A549 (cell line): Measurements from ENCODE around the gene CADM4. TPM values are rescaled to one million over a fixed set of nuclear protein-coding genes. Genes with fewer than 3 reads are reported as not detected.

ENCODE experiments used
- ATAC-seq, 2 experiments: fragments of 200-7000 bp in 1 of 2; fragments of >200 bp in 1 of 2; cut with Nextera tagmentation in 1 of 2; cut with Tn5 transposase in 1 of 2; 3 replicates each; pipeline versions ENCODE4 v1.8.0 to v1.9.1; 2018 to 2020; ENCODE audit warnings: mild to moderate bottlenecking in 1 of 2, moderate library complexity in 1 of 2
- CTCF ChIA-PET: fragments of 300-600 bp; sonication (Branson Sonifier 250); formaldehyde crosslinking; extraction: SDS; loops from one replicate; lab custom pipeline; 2021; ENCODE audit warnings: antibody characterized with exemption, inconsistent platforms; lab: Yijun Ruan, JAX
- POLR2A ChIA-PET: fragments of 350-600 bp; formaldehyde crosslinking; extraction: SDS; loops from one replicate; lab custom pipeline; 2021; ENCODE audit warnings: antibody characterized with exemption, inconsistent platforms; lab: Yijun Ruan, JAX
- DNase-seq, 2 experiments: peaks; one replicate each; pipeline versions ENCODE4 v3.0.0 to v3.0.0-alpha.2; 2011 to 2016; ENCODE audit warnings: low read depth in 1 of 2, low spot score in 1 of 2
- FAIRE-seq: peaks from 2 replicates; lab custom pipeline; 2011; peaks lifted over from hg19 to GRCh38; lab: Jason Lieb, UNC
- H3K27ac ChIP-seq, 2 experiments: fragments of >200 bp; sonication (Bioruptor Twin); formaldehyde crosslinking; 3 replicates each; pipeline ENCODE4 v1.5.1; 2016 to 2017
- H3K4me1 ChIP-seq: fragments of >200 bp; sonication (Bioruptor Twin); formaldehyde crosslinking; 3 replicates; pipeline ENCODE4 v1.6.1; 2016
- H3K4me2 ChIP-seq: fragments of >200 bp; sonication (Bioruptor Twin); formaldehyde crosslinking; 3 replicates; pipeline ENCODE4 v1.6.1; 2016
- H3K4me3 ChIP-seq: fragments of >200 bp; sonication (Bioruptor Twin); formaldehyde crosslinking; 3 replicates; pipeline ENCODE4 v1.5.1; 2016
- H3K9me3 ChIP-seq: fragments of >200 bp; sonication (Bioruptor Twin); formaldehyde crosslinking; 3 replicates; pipeline ENCODE4 v1.6.1; 2016
- BHLHE40 ChIP-seq: IDR thresholded peaks from 2 replicates; pipeline ENCODE4 v1.6.1; 2012; ENCODE audit warnings: low read depth, low read length, inconsistent platforms
- CBX2 ChIP-seq: fragments of 200-600 bp; sonication (generic); IDR thresholded peaks from 2 replicates; pipeline ENCODE4 v1.6.1; 2016; ENCODE audit warnings: low read depth, mild to moderate bottlenecking, borderline replicate concordance
- CEBPB ChIP-seq, 2 experiments: fragments of >200 bp in 1 of 2; sonication (Bioruptor Twin) in 1 of 2; formaldehyde crosslinking in 1 of 2; IDR thresholded peaks; 2 replicates each; pipeline ENCODE4 v1.6.1; 2012 to 2016
- CHD2 ChIP-seq: fragments of 150-350 bp; IDR thresholded peaks from 2 replicates; pipeline ENCODE4 v1.6.1; 2014; ENCODE audit warnings: low read length; ENCODE audit not compliant: partially characterized antibody
- CHD4 ChIP-seq: fragments of 200-600 bp; sonication (generic); IDR thresholded peaks from 2 replicates; pipeline ENCODE4 v1.6.1; 2016; ENCODE audit warnings: antibody characterized with exemption, mild to moderate bottlenecking, borderline replicate concordance
- CTCF ChIP-seq: fragments of >200 bp; sonication (Bioruptor Twin); formaldehyde crosslinking; IDR thresholded peaks from 3 replicates; pipeline ENCODE4 v1.5.1; 2016
- EP300 ChIP-seq, 2 experiments: fragments of >200 bp; sonication (Bioruptor Twin); formaldehyde crosslinking; IDR thresholded peaks; 2 replicates in 1 of 2; 3 replicates in 1 of 2; pipeline ENCODE4 v1.6.1; 2016 to 2017
- HEYL ChIP-seq: fragments of 250-450 bp; sonication (Bioruptor Pico); IDR thresholded peaks from 2 replicates; pipeline ENCODE4 v1.8.0; 2021; ENCODE audit warnings: mild to moderate bottlenecking, moderate library complexity
- HOXA7 ChIP-seq: fragments of 250-450 bp; sonication (Bioruptor Pico); IDR thresholded peaks from 2 replicates; pipeline ENCODE4 v1.5.0; 2020; ENCODE audit warnings: mild to moderate bottlenecking, moderate library complexity
- HOXB5 ChIP-seq: fragments of 250-450 bp; sonication (Bioruptor Pico); IDR thresholded peaks from 2 replicates; pipeline ENCODE4 v1.5.0; 2020; ENCODE audit warnings: mild to moderate bottlenecking, moderate library complexity
- JUNB ChIP-seq: fragments of >200 bp; sonication (Bioruptor Twin); formaldehyde crosslinking; IDR thresholded peaks from 2 replicates; pipeline ENCODE4 v1.6.1; 2016
- MAFK ChIP-seq: fragments of 450-650 bp; IDR thresholded peaks from 2 replicates; pipeline ENCODE4 v1.6.1; 2014; ENCODE audit not compliant: partially characterized antibody
- MAX ChIP-seq: IDR thresholded peaks from 2 replicates; pipeline ENCODE4 v1.6.1; 2012
- PBX3 ChIP-seq: IDR thresholded peaks from 2 replicates; pipeline ENCODE4 v1.6.1; 2012
- PHF8 ChIP-seq: fragments of 200-600 bp; sonication (generic); IDR thresholded peaks from 2 replicates; pipeline ENCODE4 v1.6.1; 2016; ENCODE audit warnings: low read depth, mild to moderate bottlenecking, antibody characterized with exemption, moderate library complexity, borderline replicate concordance
- POLR2A ChIP-seq: IDR thresholded peaks from 2 replicates; pipeline ENCODE4 v1.6.1; 2012; ENCODE audit warnings: mild to moderate bottlenecking, low read length
- RAD21 ChIP-seq, 2 experiments: fragments of >200 bp in 1 of 2; sonication (Bioruptor Twin) in 1 of 2; formaldehyde crosslinking in 1 of 2; IDR thresholded peaks in 1 of 2; conservative IDR thresholded peaks in 1 of 2; 2 replicates in 1 of 2; 3 replicates in 1 of 2; pipeline ENCODE4 v1.6.1; 2012 to 2018; ENCODE audit warnings: inconsistent platforms in 1 of 2
- RCOR1 ChIP-seq: fragments of 150-350 bp; IDR thresholded peaks from 2 replicates; pipeline ENCODE4 v1.6.1; 2014; ENCODE audit warnings: antibody characterized with exemption, low read length, low read depth
- REST ChIP-seq: fragments of 200-600 bp; sonication (generic); IDR thresholded peaks from 2 replicates; pipeline ENCODE4 v1.6.1; 2016; ENCODE audit warnings: antibody characterized with exemption, mild to moderate bottlenecking, moderate library complexity
- SMC3 ChIP-seq: fragments of >200 bp; sonication (Bioruptor Twin); formaldehyde crosslinking; IDR thresholded peaks from 3 replicates; pipeline ENCODE4 v1.6.1; 2018; ENCODE audit warnings: inconsistent platforms
- TP53 ChIP-seq: fragments of 250-450 bp; sonication (Bioruptor Pico); IDR thresholded peaks from 2 replicates; pipeline ENCODE4 v1.5.0; 2021; ENCODE audit warnings: mild to moderate bottlenecking, moderate library complexity
- USF2 ChIP-seq: fragments of 450-650 bp; IDR thresholded peaks from 2 replicates; pipeline ENCODE4 v1.6.1; 2014; ENCODE audit warnings: antibody characterized with exemption
- ZC3H11A ChIP-seq: fragments of 450-650 bp; IDR thresholded peaks from 2 replicates; pipeline ENCODE4 v1.6.1; 2014; ENCODE audit warnings: antibody characterized with exemption, mild to moderate bottlenecking
- ZFP36 ChIP-seq: fragments of 450-650 bp; IDR thresholded peaks from 2 replicates; pipeline ENCODE4 v1.6.1; 2014; ENCODE audit warnings: borderline replicate concordance; ENCODE audit not compliant: partially characterized antibody
- ZSCAN20 ChIP-seq: fragments of 250-450 bp; sonication (Bioruptor Pico); IDR thresholded peaks from 2 replicates; pipeline ENCODE4 v1.8.0; 2022; ENCODE audit warnings: mild to moderate bottlenecking, moderate library complexity
- WGBS: methylation state at CpG from one replicate; pipeline ENCODE4 v1.1.6; 2017; ENCODE audit errors: missing lambda C conversion rate; 5-methylcytosine and 5-hydroxymethylcytosine counted together
- polyA plus RNA-seq, 4 experiments: library from polyadenylated mRNA; depleted of rRNA in 3 of 4; stranded (reverse); fragments of >200 nt; fragmentation: RNase III in 1 of 4; extraction: RNeasy Plus Mini Kit Qiagen cat#74134 plus additional on column Dnase treatment in 1 of 4; gene quantifications; 2 replicates in 3 of 4; 3 replicates in 1 of 4; pipeline ENCODE4 v1.2.3, GENCODE V29; 2011 to 2017

The CADM4 gene
- polyA plus RNA-seq, 2 of the 4 experiments (the other 2 are of a cell fraction) = 4.2 to 9.2 TPM

GRCh38 chr19:43667126-43667875, 27.7 kb upstream of the CADM4 start:
- DNase-seq (no peak), FAIRE-seq (no peak), ATAC-seq (no peak)
- TF ChIP-seq PHF8 (no peak), ZC3H11A (no peak)
- CTCF ChIA-PET = interaction anchor here (1.1 to 2.6 kb wide), 4 partner anchors 9 to 131 kb away, joined by 3 to 16 read pairs (median 6); no protein-coding TSS in a partner anchor
- H3K4me1 ChIP-seq = peaks cover 21% of the 10 kb centered on the region
- peak overlapping the region; percentile 63; the same call in 2 of the 3 replicates for H3K4me2 ChIP-seq
- H3K4me3 ChIP-seq = no peak overlapping the region; the same call in 2 of the 3 replicates
- 95% methylated on average over 26 of the region's 26 CpGs for WGBS
- no peaks in the 10 kb centered on the region for H3K9me3 ChIP-seq
- POLR2A ChIA-PET = interaction anchor here (0.5 to 1.7 kb wide), 4 partner anchors 26 to 219 kb away, joined by 3 to 9 read pairs (median 7); partner anchors contain the start of gene ZNF575
- peak overlapping the region in 1 of 2 experiments; percentile 70; a peak in 1 of 6 replicates for H3K27ac ChIP-seq

GRCh38 chr19:43664018-43664417, 24.4 kb upstream of the CADM4 start:
- H3K4me1 ChIP-seq = 0 out of 3 replicates have a peak, but pooled peaks cover 3% of the 10 kb centered on the region
- H3K4me2 ChIP-seq = no peak overlapping the region
- WGBS = 89% methylated on average over 7 of the region's 7 CpGs
- H3K4me3 ChIP-seq = no peak overlapping the region
- DNase-seq = no peak
- ChIA-PET CTCF (interaction anchor here (2.0 kb wide), 1 partner anchor 11 kb away, joined by 9 read pairs; no protein-coding TSS in a partner anchor), POLR2A (no interaction called here)
- no peak for TF ChIP-seq ZSCAN20 (CRISPR knock-in tag)
- no peak for TF ChIP-seq TP53 (CRISPR knock-in tag)
- no peak for TF ChIP-seq EP300 (IDR thresholded peaks at IDR 0.05)
- no peak for TF ChIP-seq RCOR1
- no peak for FAIRE-seq
- no peak for ATAC-seq
- H3K27ac ChIP-seq = no peak overlapping the region
- no peaks in the 10 kb centered on the region for H3K9me3 ChIP-seq

GRCh38 chr19:43662487-43662886, 22.8 kb upstream of the CADM4 start:
- Histone ChIP-seq H3K9me3 (0 out of 3 replicates have a peak, but pooled peaks cover 8% of the 10 kb centered on the region), H3K4me3 (no peak overlapping the region), H3K4me2 (no peak overlapping the region), H3K27ac (no peak overlapping the region), H3K4me1 (no peaks in the 10 kb centered on the region)
- ChIA-PET POLR2A (no interaction called here), CTCF (interaction anchor here (0.6 to 3.2 kb wide), 16 partner anchors 10 to 216 kb away, joined by 3 to 22 read pairs (median 4); partner anchors contain the start of gene ZNF283)
- TF ChIP-seq HEYL (CRISPR knock-in tag) (no peak), CBX2 (no peak), REST (no peak), PBX3 (no peak), POLR2A (no peak), CEBPB (IDR thresholded peaks at IDR 0.05) (no peak), ZFP36 (no peak), CHD4 (no peak), MAFK (no peak), JUNB (no peak), HOXB5 (CRISPR knock-in tag) (no peak), CTCF (peak; percentile 37), CHD2 (no peak), HOXA7 (no peak), SMC3 (0 out of 3 replicates have a peak, but pooled peaks have one; percentile 19), MAX (no peak), ZC3H11A (no peak), USF2 (no peak), RAD21 (conservative IDR thresholded peaks at IDR 0.05 in 1 of 2, IDR thresholded peaks at IDR 0.05 in 1 of 2) (peak in 1 of 2 experiments; percentile 43; a peak in 2 of 5 replicates), BHLHE40 (no peak)
- peak in 1 of 2 experiments; percentile 75; a peak in 4 of 6 replicates for ATAC-seq
- 87% methylated on average over 6 of the region's 6 CpGs for WGBS
- no peak for DNase-seq
- no peak for FAIRE-seq
